Neutrophil (primary cell): ENCODE data around the gene ANGEL1.

Experiments used
- H3K27ac ChIP-seq: fragments of 200-600 bp; sonication (generic); 2 replicates; pipeline ENCODE4 v1.5.1; 2016; ENCODE audit warnings: mild to moderate bottlenecking, moderate library complexity
- H3K27me3 ChIP-seq: fragments of 200-600 bp; sonication (generic); 2 replicates; pipeline ENCODE4 v1.6.0; 2016; ENCODE audit warnings: mild to moderate bottlenecking
- H3K36me3 ChIP-seq: fragments of 200-600 bp; sonication (generic); 2 replicates; pipeline ENCODE4 v1.5.1; 2017
- H3K4me1 ChIP-seq, 2 experiments: fragments of 200-600 bp in 1 of 2; sonication (generic) in 1 of 2; 1 replicate in 1 of 2; 2 replicates in 1 of 2; pipeline versions ENCODE4 v1.5.1 to v1.6.1; 2013 to 2016; ENCODE audit warnings: low read depth in 1 of 2, low read length in 1 of 2, mild to moderate bottlenecking in 1 of 2, moderate library complexity in 1 of 2; ENCODE audit not compliant: control insufficient read depth in 1 of 2, insufficient read depth in 1 of 2
- H3K4me3 ChIP-seq, 2 experiments: fragments of 200-600 bp in 1 of 2; sonication (generic) in 1 of 2; 1 replicate in 1 of 2; 2 replicates in 1 of 2; pipeline ENCODE4 v1.5.1; 2013 to 2016; ENCODE audit warnings: low read depth in 1 of 2, low read length in 1 of 2, mild to moderate bottlenecking in 1 of 2, moderate library complexity in 1 of 2
- H3K9me3 ChIP-seq: fragments of 200-600 bp; sonication (generic); 2 replicates; pipeline ENCODE4 v1.5.1; 2016
- TF ChIP-seq, protein P1 (sequence below): fragments of 200-600 bp; sonication (generic); IDR thresholded peaks from 2 replicates; pipeline ENCODE4 v1.5.1; 2016; ENCODE audit warnings: antibody characterized with exemption

ANGEL1 gene

DNA sequence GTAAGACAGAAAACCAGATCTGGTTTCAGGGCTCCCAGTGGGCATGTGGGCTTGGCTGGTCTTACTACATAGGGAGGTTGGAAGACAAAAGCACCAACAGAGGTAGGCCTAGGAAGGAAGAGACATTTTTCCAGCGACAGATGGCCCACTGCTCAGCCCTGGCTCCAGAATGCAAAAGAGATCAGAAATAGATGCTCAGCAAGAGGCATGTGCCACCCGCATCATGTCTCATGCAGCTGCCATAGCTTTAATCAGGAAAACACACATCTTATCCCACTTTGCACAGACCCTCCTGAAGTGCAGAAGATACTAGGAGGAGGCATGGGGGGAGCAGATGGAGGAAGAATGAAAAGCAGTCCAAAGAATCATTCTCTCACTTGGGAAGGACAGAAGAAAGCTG lies 26.1 kb downstream of the ANGEL1 start:
- Histone ChIP-seq H3K4me1 (peaks cover 6% of the 10 kb centered on the region in 2 experiments), H3K27ac (no peak overlapping the region), H3K4me3 (no peak overlapping the region), H3K9me3 (no peaks in the 10 kb centered on the region), H3K27me3 (no peaks in the 10 kb centered on the region), H3K36me3 (peaks cover 45% of the 10 kb centered on the region)
- TF ChIP-seq, protein P1, sequence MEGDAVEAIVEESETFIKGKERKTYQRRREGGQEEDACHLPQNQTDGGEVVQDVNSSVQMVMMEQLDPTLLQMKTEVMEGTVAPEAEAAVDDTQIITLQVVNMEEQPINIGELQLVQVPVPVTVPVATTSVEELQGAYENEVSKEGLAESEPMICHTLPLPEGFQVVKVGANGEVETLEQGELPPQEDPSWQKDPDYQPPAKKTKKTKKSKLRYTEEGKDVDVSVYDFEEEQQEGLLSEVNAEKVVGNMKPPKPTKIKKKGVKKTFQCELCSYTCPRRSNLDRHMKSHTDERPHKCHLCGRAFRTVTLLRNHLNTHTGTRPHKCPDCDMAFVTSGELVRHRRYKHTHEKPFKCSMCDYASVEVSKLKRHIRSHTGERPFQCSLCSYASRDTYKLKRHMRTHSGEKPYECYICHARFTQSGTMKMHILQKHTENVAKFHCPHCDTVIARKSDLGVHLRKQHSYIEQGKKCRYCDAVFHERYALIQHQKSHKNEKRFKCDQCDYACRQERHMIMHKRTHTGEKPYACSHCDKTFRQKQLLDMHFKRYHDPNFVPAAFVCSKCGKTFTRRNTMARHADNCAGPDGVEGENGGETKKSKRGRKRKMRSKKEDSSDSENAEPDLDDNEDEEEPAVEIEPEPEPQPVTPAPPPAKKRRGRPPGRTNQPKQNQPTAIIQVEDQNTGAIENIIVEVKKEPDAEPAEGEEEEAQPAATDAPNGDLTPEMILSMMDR, result no peak

DNA sequence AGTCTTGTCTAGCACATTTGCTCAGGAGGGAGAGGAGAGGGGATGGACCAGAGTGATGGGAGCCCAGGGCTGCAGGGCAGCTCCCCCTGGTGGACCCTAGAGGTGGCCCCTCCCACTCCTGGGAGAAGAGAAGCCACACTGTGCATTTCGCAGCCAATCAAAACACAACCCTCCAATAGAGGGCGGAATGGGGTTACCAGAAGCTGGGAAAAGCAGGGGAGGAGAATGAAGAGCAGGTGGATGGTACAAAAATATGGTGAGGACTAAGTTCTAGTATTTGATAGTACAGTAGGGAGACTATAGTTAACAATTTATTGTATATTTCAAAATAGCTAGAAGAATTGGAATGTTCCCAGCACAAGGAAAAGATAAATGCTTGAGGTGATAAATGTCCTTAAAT lies 27.8 kb downstream of the ANGEL1 start:
- H3K4me3 ChIP-seq, result no peak overlapping the region
- peaks cover 6% of the 10 kb centered on the region in 2 experiments for H3K4me1 ChIP-seq
- no peaks in the 10 kb centered on the region for H3K27me3 ChIP-seq
- TF ChIP-seq, protein P1, result peak; percentile 27
- H3K27ac ChIP-seq, result no peak overlapping the region
- H3K9me3 ChIP-seq, result no peaks in the 10 kb centered on the region
- H3K36me3 ChIP-seq, result peaks cover 30% of the 10 kb centered on the region

DNA sequence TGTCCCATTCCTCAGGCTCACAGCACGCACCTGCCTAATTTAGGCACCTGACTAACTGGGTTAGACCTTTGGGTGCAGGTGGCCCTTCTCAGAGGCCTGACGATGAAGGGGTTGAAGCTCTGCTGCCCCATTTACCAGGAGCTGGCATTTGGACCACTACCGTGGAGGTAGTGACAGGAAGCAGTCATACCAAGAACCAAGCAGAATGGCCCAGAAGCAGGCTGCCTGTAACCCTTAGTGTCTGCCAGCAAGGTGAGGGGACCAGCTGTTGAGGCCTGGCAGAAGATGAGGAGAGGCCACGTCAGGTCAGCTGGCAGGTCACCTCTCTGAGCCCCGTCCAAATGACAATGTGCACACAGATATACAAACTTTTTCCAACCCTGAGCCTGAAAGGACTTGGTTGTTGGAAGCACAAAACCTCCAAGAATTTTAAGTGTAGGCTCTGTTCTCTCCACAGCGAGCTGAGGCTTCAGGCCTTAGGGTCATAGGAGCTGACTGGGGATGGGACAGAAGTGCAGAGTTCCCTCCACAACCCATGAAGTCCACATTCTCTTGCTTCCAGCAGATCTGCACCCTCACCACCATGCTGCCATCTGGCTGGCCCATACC lies 28.3 kb downstream of the ANGEL1 start:
- H3K4me1 ChIP-seq, result peaks cover 6% of the 10 kb centered on the region in 2 experiments
- H3K36me3 ChIP-seq, result peaks cover 29% of the 10 kb centered on the region
- H3K27ac ChIP-seq, result no peak overlapping the region

DNA sequence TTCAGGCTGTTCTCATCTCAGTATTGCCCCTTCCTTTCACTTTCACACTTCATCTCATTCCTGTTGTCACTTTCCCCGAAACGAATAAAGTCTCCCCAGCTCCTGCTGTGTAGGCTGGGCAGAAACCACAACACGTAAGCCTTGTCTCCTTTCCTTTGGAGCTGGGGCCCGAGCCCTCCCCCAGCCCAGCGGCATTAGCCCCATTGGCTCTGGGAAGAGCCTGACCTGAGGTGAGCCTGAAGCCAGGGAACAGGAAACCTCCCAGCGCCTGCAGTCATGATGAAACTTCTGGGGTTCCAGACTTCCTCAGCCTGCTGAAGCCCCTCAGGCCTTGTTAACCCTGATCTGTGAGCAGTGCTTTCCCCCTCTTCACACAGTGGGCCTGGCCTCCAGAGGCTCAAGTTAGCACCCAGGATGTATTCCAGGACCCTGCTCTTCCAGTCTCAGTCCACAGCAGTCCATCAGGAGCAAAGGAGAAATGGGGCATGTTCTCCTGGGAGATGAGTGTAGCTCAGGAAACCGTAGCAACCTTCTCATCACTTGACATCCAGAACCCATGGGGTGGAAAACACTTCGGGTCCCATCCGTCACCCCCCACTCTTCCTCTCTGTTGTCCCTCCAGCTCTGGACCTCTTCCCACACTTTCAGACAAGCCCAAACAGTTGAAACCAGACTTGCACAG lies 29.7 kb downstream of the ANGEL1 start:
- Histone ChIP-seq H3K36me3 (peaks cover 16% of the 10 kb centered on the region), H3K9me3 (no peaks in the 10 kb centered on the region), H3K4me1 (peaks cover 6% of the 10 kb centered on the region in 2 experiments), H3K27ac (no peak overlapping the region), H3K27me3 (no peaks in the 10 kb centered on the region), H3K4me3 (no peak overlapping the region)
- TF ChIP-seq, protein P1, result no peak

More for the DNA sequence above, 28.3 kb downstream of the ANGEL1 start:
- H3K9me3 ChIP-seq, result no peaks in the 10 kb centered on the region
- no peaks in the 10 kb centered on the region for H3K27me3 ChIP-seq
- TF ChIP-seq, protein P1, result no peak
- no peak overlapping the region for H3K4me3 ChIP-seq

DNA sequence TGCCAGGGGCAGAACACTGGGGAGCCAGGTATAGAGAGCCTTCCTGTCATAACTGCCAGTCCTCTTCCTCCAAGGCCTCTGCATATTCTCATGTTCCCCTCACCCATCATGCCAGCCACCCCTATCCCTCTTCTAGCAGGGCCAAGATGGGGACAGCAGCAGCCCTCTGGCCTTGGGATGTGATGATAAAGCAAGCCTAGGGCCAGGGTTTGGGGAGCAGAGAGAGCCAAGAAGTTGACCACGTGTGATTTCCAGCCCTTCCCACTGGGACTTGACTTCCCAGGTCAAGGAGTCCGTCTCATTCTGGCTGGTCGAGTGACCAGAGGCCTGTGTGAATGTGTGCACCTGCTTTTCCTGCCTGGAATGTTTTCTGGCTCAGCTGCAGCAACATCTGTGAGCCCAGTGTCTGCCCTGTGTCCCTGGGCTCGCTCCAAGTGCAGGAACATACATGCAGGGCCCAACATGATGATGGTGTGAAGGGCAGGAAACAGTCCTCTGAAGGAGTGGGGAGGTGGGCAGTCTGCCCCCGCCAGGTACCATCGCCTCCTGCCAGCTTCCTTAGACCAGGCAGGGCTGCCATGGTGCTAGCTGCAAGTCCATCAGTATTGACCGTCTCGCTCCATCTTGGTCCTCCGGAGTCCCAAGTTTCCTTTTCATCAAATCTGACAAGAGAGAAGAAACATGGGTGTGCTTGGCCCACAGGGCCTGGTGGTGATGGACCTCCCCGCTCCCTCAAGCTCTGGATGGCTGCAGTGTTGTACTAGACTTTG lies 30.4 kb downstream of the ANGEL1 start:
- Histone ChIP-seq H3K4me3 (no peak overlapping the region), H3K27ac (no peak overlapping the region), H3K4me1 (peaks cover 6% of the 10 kb centered on the region in 2 experiments), H3K27me3 (no peaks in the 10 kb centered on the region), H3K9me3 (no peaks in the 10 kb centered on the region), H3K36me3 (peaks cover 11% of the 10 kb centered on the region)
- TF ChIP-seq, protein P1, result no peak
